ENCODE measurements around the gene FOXO6.

The FOXO6 gene

DNA sequence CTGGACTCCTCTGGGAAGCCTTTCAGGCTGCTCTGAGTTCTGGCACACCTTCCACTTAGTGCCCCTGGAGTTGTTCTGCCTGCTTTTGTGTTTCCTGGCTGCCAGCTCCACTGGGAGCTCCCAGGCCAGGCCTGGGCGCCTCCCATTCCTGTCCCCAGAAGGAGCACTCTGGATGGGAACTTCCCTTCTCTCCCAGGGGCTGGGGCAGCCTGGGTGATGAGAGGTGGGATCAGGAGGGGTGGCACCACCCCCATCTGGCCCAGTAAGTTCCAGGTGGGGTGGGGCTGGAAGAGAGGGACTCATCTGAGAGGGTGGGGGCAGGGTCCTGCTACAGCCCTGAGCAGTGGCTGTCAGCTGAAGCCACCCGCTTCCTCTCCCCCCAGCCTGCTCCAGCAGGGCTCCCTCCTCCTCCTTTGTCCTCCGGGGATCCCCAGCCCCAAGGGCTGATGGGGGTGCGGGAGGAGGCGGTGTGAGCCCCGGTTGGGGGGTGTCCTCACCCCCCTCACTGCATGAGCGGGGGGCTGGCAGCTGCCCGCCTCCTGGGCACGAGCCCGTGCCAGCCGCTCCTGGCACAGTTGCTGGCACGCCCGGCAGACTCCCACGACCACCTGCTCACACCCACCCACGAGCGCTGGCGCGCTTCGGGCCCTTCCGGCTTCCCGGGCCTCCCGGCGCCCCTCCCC is 4.7 kb downstream of the FOXO6 start:
- DNase-seq (ENCODE audit: low read depth in 1 of 2, low spot score in 1 of 2): no peak

DNA sequence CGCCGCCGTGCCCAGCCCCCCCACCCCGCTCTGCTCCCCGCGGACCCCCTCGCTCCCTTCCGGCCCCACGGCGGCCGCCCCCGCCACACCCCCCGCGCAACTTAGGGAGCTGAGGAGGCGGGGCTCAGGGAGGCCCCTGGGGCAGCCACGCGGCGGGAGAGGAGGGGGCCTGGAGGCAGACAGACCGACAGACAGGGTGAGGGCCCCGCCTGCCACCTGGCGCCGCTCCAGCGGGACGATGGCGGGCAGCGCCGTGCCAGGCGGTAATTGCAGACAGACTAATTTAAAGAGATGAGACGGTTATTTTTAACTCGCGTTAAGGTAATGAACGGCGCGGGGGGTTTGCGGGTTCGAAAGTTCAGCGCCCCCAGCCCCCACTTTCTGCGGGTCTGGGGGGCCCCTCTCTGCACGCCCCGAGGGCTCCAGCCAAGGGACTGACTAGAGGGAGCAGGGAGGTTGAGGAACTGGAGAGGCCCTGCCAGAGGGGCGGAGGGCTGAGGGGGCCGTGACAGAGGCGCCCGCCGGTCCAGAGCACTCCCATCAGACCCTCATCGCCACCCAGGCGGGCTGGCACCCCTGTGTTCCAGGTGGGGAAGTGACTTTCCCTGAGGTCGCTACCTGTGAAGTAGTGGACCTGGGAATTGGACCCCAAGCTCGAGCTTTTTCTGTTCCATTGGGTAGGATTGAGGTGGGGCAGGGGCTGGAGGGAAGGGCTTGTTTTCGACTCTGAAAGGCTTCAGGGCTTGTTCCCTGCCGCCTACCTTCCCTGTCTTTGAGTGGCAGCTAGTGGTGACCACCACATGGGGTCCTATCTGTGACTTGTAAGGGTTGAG is 5.4 kb downstream of the FOXO6 start:
- no peak for DNase-seq (ENCODE audit: low read depth in 1 of 2, low spot score in 1 of 2)

DNA sequence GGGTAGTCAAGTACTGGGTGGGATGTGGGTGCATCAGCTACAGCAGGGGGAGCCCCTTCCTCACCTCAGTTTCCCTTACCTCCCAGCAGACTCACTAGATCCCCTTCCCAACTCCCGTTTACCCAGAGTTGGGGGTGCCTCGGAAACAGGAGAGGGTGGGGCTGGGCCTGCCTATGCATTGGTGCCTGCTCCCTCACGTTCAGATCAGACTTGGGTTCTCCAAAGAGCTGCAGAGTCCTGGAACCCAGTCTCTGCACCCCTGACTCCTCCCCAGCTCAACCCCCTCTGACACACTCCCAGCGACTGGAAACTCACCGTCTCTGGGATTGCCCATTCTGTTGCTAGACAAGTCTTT is 6.0 kb downstream of the FOXO6 start:
- DNase-seq (ENCODE audit: low read depth in 1 of 2, low spot score in 1 of 2): no peak

DNA sequence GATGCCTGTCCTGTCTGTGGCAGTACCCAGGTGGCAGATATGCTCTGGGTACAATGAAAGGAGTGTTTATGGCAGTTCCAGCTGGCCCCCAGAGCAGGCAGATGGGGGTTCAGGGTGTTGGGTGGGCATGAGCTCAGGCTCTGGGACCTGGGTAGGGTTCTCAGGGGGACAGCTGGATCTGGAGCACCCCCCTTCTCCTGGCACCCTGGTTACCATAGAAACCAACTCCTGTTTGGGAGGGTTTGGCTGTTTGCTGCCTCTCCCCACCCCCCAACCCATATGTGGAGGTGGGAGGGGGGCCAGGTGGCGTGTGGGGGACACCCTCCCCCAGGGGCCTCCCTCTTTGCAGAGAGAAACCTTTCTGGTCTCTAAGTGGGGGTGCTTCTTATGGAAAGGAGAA is 7.1 kb downstream of the FOXO6 start:
- no peak for DNase-seq (ENCODE audit: low read depth in 1 of 2, low spot score in 1 of 2)

DNA sequence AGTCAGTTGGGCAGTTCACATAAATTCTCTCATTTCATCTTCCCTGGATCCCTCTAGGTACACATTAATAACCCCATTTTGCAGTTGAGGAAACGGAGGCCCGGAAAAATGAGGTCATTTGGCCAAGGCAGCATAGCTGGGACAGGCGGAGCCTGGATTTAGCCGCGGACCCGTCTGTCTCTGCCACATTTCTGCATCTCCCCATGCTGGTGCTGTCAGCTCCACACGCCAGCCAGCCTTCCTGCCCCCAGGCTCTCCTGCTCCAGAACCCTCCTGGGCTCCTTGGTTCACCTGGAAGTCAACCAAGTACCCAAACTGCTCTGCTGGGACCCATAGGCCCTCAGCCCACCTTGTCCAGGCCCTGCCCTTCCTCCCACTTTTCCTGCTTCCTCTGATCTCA is 7.6 kb downstream of the FOXO6 start:
- DNase-seq (ENCODE audit: low read depth in 1 of 2, low spot score in 1 of 2): no peak

DNA sequence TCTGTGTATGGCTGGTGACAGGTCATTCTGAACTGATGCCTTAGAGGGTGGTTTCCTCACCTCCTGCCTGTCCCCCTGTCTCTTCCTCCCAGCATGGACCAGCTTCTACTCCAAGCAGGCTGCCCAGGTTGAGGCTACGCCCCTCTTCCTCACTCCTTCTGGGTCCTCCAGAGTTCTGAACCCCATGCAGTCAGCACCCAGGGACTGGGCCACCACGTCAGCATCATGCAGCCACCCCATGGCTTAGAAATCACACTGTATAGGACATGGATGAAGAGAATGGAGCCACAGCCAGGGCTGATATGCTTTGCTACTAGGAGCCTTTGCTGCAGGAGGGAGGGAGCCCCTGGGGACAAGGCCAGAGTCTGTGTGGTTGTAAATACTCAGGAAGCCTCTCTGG is 8.3 kb downstream of the FOXO6 start:
- DNase-seq (ENCODE audit: low read depth in 1 of 2, low spot score in 1 of 2): no peak

DNA sequence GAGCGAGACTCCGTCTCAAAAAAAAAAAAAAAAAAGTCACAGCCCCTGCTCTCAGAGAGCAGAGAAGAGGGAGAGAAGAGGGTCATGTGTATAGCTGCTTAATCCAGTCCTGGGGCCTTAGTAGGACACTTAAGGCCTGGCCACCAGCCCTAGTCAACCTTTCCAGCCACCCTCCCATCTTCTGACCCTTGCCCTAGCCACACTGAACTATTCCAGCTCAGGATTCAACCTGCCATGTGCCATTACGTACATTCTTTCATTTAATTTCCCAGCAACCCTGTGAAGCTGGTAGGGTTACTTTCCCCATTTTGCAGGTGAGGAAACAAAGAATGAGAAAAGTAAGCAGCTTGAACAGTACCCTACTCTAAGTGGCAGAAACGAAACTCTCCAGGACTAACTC is 9.0 kb downstream of the FOXO6 start:
- DNase-seq (ENCODE audit: low read depth in 1 of 2, low spot score in 1 of 2): no peak

DNA sequence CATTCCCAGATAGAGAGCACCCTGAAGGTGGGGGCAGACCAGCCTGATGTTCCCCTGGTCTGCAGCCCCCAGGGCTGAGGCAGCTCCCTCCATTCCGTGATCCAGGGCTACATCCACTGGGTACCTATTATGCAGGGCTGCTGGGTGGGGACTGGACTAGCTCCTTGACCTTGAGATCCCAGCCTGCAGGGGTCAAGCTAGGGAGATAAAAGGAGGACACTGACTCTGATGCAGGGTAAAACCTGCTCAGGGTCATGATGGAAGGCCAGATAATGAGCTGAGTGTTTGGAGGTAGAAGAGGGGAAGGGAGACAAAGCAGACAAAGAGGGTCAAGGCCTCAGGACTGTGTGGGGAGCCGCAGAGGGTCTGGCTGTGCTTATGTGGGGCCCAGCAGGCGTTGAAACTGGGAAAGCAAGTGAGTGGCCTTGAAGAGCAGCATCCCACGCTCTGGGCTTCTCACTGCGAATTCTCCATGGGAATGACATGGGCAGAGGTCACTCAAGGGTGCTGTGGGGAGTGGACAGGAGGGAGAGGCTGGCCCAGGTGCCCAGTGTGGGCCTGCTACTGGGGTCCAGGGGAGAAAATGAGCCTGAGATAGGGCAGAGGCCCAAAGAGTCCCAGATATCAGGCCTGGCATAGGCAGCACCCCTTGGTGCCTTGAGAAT is 9.7 kb downstream of the FOXO6 start:
- no peak for DNase-seq (ENCODE audit: low read depth in 1 of 2, low spot score in 1 of 2)

DNA sequence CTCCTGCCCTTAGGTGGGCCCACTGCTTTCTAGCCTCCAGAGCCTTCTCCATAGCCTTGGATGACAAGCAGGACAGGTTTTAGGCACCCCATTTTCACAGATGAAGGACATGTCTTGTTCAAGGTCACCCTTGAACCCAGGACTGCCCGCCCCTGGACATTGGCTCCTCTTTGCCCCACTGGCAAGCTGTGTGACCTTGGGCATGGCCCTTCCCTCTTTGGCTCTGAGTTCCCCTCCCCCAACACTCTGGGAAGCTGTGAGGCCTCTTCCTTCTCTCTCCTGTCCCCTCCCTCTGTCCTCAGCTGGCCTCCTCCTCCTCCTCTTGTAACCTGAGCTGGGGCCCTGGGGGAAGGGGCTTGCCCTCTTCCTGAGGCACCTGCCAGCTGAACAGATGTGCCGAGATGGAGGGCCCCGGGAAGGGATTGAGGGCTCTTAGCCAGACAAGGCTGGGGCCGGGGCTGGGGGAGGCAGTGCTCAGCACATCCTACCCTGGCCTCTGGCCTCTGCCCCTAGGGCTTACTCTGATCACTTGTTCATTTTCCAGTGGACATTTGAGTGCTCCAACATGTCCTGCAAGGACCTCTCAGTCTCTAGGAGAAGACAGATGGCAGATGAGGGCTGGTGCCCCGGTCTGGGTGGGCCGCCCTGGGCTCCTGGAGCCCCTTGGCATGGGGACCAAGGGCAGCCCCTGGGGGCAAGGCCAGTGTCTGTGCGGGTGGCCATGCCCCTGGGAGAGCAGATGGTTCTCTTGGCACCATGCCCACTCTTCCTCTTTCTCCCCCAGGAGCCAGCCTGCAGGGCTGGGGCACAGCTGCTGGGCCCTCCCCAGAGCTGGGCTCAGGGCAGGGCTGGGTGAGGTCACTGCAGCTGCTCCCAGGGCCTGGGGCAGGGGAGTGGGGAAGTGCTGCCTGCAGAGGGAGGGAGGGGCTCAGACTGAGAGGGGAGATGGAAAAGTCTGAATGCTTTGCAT is 10.7 kb downstream of the FOXO6 start:
- DNase-seq (ENCODE audit: low read depth in 1 of 2, low spot score in 1 of 2): no peak

DNA sequence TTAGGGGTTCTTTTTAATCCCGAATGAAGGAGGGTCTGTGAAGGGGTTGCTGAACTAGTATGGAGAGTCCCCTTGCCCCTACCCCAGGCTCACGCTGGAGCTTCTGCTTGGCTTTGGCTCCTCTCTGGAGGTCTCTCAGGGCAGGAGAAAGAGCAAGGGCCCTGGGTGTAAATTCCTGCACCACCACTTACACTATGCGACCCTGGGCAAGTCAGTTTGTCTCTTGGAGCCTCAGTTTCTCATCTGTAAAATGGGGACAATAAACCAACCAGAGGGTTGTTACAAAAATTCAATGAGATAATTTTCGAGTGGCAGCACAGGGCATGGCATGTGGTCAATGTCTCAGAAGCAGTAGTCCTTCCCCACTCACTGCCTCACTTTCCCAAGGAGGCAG is 11.4 kb downstream of the FOXO6 start:
- no peak for DNase-seq (ENCODE audit: low read depth in 1 of 2, low spot score in 1 of 2)

DNA sequence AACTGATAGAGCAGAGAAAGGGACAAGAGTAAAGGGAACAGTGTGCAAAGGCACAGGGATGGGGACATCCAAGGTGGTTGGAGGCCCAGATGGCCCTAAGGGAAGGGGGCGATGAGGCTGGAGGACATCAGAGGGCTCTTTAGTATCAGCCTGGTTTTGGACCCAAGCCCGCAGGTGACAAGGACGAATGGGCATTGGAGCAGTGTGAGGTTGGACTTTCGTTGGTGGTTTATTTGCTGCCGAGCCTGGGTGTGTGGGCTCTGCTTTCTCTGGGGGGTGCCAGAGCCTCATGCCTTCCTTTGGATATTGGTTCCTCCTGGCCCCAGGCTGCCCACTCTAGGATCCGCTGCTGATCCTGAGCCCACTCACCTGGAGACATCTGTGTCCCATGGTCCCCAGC is 12.1 kb downstream of the FOXO6 start:
- DNase-seq (ENCODE audit: low read depth in 1 of 2, low spot score in 1 of 2): no peak

DNA sequence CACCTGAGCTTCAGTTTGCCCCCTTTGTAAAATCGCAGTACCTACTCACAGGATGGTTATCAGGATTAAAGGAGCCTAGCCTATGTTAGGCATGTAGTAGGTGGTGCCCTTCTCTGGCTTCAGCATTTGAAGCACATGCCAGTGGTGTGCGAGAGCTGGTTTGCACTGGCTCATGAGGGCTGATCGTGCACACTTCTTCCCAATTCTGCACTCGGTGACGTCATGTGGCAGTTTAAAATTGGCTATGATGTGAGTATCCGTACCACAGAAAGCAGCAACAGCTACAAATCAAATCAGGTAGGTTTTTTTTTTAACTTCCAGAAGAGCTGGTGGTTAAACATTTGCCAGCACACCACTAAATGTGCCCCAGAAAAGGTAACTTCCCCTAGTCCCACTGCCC is 13.5 kb downstream of the FOXO6 start:
- no peak for DNase-seq (ENCODE audit: low read depth in 1 of 2, low spot score in 1 of 2)

DNA sequence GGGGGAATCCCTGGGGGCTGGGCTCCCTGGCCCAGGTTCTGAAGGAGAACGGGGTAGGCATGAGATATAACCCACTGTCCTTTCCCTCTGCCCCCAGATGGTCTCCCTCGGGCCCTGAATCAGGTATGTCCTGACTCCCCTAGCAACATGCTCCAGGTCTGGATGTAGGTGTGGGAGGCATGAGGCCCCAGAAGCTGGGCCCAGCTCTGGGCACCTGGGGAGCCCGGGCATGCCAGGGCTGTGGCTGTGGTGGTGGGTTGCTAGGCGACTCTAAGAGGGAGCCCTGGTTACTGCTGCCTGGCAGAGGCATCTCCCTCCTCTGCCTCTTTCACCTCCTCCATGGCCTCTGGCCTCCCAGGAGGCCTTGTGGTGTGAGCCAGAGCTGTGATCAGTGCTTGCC is 16.2 kb downstream of the FOXO6 start:
- no peak for DNase-seq (ENCODE audit: low read depth in 1 of 2, low spot score in 1 of 2)

DNA sequence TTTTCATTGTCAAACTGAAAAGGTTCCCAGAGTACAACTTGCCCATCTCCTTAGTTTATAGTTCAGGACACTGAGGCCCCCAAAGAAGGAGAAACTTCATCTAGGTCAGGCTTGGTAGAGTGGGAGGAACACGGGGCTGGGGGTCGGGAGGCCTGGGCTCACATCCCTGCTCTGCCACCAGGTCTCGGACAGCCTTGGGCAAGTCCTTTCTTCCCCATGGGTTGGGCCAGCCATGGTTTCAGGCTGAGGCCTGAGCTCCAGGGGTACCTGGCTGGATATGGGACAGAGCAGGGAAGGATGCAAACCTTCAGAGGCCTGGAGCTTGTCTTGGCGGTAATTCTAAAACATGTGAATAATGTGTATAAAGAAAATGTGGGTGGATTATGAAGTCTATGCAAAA is 17.0 kb downstream of the FOXO6 start:
- DNase-seq (ENCODE audit: low read depth in 1 of 2, low spot score in 1 of 2): no peak

DNA sequence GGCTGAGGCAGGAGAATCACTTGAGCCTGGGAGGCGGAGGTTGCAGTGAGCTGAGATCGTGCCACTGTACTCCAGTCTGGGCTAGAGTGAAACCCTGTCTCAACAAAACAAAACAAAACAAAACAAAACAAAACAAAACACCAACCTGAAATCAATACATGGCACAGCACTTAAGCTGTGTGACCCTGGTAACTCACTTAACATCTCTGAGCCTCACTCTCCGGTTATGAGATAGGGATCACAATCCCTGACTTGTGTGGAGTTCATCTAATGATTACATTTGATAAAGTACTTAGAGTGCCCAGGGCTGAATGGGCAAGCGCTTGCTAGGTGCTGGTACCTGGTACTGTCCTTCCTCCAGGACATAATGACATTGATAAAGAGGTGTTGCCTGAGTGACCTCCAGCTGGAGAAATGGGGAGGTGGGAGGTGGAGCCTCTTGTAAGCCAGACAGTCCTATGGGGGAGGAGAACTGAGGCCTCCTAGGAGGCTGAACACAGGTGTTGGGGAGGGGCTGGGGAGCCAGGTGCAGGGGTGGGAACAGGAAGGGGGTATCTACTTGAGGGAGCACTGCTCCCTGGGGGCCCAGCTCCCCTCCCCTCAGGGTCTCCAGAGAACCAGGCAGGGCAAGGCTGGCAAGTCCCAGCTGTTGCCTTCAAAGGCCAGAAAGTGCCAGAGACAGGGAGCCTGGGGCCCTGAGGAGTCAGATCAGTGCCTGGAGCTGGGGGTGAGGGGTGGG is 17.9 kb downstream of the FOXO6 start:
- no peak for DNase-seq (ENCODE audit: low read depth in 1 of 2, low spot score in 1 of 2)

DNA sequence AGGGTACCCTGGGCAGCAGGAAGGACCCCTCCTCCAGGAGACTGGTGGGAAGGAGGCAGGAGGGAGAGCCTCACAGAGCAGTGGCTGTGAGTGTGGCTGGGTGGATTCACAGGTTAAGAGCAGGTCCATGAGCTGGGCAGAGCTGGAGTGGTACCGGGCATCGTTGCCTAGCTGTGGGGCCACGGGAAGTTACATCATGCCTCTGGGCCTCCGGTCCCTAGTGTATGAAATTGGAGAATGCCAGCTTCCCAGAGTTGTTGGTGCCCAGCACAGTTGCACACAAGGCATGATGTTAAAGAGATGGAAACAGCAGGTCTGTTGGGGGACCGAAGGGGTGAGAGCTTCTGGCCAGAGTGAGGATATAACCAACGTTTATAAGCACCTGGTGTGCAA is 18.5 kb downstream of the FOXO6 start:
- DNase-seq (ENCODE audit: low read depth in 1 of 2, low spot score in 1 of 2): no peak

DNA sequence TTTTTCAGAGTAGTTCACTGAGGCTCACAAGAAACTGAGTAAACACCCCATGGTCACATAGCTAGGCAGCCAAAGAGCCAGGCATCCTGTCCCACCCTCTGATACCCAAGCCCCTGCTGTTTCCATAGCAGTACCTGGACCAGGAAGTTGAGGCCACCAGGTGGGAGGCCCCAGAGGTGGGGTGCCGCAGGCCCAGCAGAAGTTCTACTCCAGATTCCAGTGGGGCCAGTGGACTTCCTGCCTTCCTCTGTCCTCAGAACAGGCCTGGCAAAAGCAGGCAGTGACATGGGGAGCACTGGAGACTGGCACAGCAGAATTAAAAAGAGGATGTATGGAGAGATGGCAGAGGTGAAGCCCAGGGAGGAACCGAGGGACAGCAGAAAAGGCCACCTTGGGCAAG is 19.0 kb downstream of the FOXO6 start:
- no peak for DNase-seq (ENCODE audit: low read depth in 1 of 2, low spot score in 1 of 2)

DNA sequence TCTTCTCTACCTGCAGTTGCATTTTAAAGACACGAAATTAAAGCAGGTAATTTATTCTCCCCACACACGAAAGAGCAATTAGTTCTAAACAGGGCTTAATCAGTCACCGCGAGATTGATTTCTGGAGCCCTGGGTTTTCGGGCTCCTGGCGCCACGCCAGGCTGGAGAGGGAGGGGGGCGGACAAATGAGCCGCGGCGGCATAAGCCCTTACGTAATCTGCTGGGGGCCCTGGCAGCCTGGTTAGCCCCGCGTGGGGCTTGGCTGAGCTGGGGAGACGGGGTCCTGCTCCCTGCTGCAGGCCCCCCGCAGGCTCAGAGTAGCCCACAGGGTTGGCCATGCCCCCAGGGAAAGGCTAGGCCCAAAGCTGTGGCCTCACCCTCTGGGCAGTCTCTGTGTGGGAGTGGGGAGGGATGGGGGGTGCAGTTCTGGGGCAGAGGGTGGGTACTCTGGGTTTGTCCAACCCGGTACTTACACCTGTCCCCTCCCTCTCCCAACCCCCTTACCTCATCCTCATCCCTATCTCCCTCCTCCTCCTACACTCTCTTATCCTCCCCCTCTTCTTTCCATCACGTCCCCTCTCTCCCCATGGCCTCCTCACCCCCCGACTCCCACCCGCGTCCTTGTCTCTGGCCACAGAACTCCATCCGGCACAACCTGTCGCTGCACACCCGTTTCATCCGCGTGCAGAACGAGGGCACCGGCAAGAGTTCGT is 19.9 kb downstream of the FOXO6 start:
- no peak for DNase-seq (ENCODE audit: low read depth in 1 of 2, low spot score in 1 of 2)

DNA sequence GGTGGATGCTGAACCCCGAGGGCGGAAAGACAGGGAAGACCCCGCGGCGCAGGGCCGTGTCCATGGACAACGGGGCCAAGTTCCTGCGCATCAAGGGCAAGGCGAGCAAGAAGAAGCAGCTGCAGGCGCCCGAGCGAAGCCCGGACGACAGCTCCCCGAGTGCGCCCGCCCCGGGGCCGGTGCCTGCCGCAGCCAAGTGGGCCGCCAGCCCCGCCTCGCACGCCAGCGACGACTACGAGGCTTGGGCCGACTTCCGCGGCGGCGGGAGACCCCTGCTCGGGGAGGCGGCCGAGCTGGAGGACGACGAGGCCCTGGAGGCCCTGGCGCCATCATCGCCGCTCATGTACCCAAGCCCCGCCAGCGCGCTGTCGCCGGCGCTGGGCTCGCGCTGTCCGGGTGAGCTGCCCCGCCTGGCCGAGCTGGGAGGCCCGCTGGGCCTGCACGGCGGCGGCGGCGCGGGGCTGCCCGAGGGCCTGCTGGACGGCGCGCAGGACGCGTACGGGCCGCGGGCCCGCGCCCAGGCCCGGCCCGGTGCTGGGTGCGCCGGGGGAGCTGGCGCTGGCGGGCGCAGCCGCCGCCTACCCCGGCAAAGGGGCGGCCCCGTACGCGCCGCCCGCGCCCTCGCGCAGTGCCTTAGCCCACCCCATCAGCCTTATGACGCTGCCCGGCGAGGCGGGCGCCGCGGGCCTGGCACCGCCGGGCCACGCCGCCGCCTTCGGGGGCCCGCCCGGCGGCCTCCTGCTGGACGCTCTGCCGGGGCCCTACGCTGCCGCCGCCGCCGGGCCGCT is 20.7 kb downstream of the FOXO6 start:
- no peak for DNase-seq (ENCODE audit: low read depth in 1 of 2, low spot score in 1 of 2)
